WTC11 (cell line): ENCODE results near the gene RAB1B.
A peak's percentile ranks its signal among the peaks of the same experiment; 100 is the strongest.

Experiments
- IRF2 ChIP-seq: sonication (generic); formaldehyde crosslinking; IDR thresholded peaks from 2 replicates; pipeline ENCODE4 v1.8.0; 2022; ENCODE audit warnings: low read depth, missing genetic modification reagents, borderline replicate concordance
- MXD4 ChIP-seq: fragments of 250-450 bp; sonication (Bioruptor Pico); IDR thresholded peaks from 2 replicates; pipeline ENCODE4 v1.8.0; 2021; ENCODE audit warnings: mild to moderate bottlenecking, moderate library complexity, borderline replicate concordance
- NFE2L1 ChIP-seq: sonication (generic); formaldehyde crosslinking; IDR thresholded peaks from 2 replicates; pipeline ENCODE4 v1.8.1; 2023; ENCODE audit warnings: missing genetic modification reagents
- RORB ChIP-seq: fragments of 250-450 bp; sonication (Bioruptor Pico); IDR thresholded peaks from 2 replicates; pipeline ENCODE4 v1.9.0; 2021; ENCODE audit warnings: mild to moderate bottlenecking
- SP1 ChIP-seq: sonication (generic); formaldehyde crosslinking; conservative IDR thresholded peaks from 2 replicates; pipeline ENCODE4 v1.8.1; 2022; ENCODE audit warnings: missing genetic modification reagents
- TCF7 ChIP-seq: sonication (generic); formaldehyde crosslinking; IDR thresholded peaks from 2 replicates; pipeline ENCODE4 v1.8.0; 2022; ENCODE audit warnings: mild to moderate bottlenecking, low read depth, missing genetic modification reagents, moderate library complexity
- ZNF121 ChIP-seq: sonication (generic); formaldehyde crosslinking; IDR thresholded peaks from 2 replicates; pipeline ENCODE4 v1.8.0; 2023; ENCODE audit warnings: missing genetic modification reagents
- ZNF232 ChIP-seq: sonication (generic); formaldehyde crosslinking; IDR thresholded peaks from 2 replicates; pipeline ENCODE4 v1.8.0; 2022; ENCODE audit warnings: mild to moderate bottlenecking, missing genetic modification reagents
- TF ChIP-seq, protein P1 (sequence below): fragments of 200-600 bp; IDR thresholded peaks from 2 replicates; pipeline ENCODE4 v1.8.0; 2022; ENCODE audit warnings: antibody characterized with exemption
- TF ChIP-seq, protein P2 (sequence below): sonication (generic); formaldehyde crosslinking; IDR thresholded peaks from 2 replicates; pipeline ENCODE4 v1.8.1; 2023; ENCODE audit warnings: mild to moderate bottlenecking, moderate library complexity, missing genetic modification reagents
- TF ChIP-seq, protein P3 (sequence below): sonication (generic); formaldehyde crosslinking; IDR thresholded peaks from 2 replicates; pipeline ENCODE4 v1.8.0; 2023; ENCODE audit warnings: missing genetic modification reagents, mild to moderate bottlenecking, borderline replicate concordance
- TF ChIP-seq, protein P4 (sequence below): sonication (generic); formaldehyde crosslinking; IDR thresholded peaks from 2 replicates; pipeline ENCODE4 v1.8.0; 2022; ENCODE audit warnings: mild to moderate bottlenecking, missing genetic modification reagents
- TF ChIP-seq, protein P5 (sequence below): sonication (generic); formaldehyde crosslinking; IDR thresholded peaks from 2 replicates; pipeline ENCODE4 v1.8.1; 2023; ENCODE audit warnings: mild to moderate bottlenecking, missing genetic modification reagents, moderate library complexity

DNA sequence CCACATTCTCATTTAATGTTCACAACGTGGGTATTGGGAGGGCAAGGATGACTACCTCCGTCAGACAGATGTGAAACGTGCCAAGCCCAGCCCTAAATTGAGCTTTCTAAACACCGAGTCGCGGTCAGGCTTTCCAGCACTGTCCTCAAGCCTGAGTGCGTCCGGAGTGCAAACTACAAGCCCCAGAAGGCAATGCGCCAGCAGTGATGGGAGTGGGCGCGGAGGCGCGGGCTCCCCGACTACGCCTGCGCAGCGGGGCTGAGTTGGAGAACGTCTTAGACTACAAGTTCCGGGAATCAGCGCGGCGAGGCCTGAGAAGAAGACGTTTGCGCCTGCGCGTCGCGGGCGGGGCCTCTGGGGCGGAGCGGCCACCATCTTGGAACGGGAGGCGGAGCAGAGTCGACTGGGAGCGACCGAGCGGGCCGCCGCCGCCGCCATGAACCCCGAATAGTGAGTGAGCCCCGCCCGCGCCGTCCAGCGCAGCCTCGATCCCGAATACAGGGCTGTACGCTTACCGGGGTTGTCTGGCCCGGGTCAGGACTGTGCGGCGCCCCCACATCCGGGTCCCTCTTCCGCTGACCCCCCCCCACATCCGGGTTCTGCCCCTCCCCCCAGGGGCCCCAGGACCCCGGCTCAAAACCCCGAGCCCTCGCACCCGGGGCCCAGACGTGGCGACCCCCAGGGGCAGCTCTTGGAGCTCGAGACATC lies at the start of gene RAB1B:
- TF ChIP-seq, protein P1, sequence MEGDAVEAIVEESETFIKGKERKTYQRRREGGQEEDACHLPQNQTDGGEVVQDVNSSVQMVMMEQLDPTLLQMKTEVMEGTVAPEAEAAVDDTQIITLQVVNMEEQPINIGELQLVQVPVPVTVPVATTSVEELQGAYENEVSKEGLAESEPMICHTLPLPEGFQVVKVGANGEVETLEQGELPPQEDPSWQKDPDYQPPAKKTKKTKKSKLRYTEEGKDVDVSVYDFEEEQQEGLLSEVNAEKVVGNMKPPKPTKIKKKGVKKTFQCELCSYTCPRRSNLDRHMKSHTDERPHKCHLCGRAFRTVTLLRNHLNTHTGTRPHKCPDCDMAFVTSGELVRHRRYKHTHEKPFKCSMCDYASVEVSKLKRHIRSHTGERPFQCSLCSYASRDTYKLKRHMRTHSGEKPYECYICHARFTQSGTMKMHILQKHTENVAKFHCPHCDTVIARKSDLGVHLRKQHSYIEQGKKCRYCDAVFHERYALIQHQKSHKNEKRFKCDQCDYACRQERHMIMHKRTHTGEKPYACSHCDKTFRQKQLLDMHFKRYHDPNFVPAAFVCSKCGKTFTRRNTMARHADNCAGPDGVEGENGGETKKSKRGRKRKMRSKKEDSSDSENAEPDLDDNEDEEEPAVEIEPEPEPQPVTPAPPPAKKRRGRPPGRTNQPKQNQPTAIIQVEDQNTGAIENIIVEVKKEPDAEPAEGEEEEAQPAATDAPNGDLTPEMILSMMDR, result no peak
- TF ChIP-seq IRF2 (no peak), RORB (no peak), MXD4 (CRISPR knock-in tag) (no peak), SP1 (CRISPR knock-in tag) (peak; percentile 78; the same call in 1 of the 2 replicates), TCF7 (CRISPR knock-in tag) (no peak), ZNF232 (CRISPR knock-in tag) (no peak), NFE2L1 (CRISPR knock-in tag) (no peak), ZNF121 (CRISPR knock-in tag) (no peak)
- TF ChIP-seq, protein P2, sequence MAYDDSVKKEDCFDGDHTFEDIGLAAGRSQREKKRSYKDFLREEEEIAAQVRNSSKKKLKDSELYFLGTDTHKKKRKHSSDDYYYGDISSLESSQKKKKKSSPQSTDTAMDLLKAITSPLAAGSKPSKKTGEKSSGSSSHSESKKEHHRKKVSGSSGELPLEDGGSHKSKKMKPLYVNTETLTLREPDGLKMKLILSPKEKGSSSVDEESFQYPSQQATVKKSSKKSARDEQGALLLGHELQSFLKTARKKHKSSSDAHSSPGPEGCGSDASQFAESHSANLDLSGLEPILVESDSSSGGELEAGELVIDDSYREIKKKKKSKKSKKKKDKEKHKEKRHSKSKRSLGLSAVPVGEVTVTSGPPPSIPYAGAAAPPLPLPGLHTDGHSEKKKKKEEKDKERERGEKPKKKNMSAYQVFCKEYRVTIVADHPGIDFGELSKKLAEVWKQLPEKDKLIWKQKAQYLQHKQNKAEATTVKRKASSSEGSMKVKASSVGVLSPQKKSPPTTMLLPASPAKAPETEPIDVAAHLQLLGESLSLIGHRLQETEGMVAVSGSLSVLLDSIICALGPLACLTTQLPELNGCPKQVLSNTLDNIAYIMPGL (CRISPR knock-in tag), result no peak
- TF ChIP-seq, protein P3, sequence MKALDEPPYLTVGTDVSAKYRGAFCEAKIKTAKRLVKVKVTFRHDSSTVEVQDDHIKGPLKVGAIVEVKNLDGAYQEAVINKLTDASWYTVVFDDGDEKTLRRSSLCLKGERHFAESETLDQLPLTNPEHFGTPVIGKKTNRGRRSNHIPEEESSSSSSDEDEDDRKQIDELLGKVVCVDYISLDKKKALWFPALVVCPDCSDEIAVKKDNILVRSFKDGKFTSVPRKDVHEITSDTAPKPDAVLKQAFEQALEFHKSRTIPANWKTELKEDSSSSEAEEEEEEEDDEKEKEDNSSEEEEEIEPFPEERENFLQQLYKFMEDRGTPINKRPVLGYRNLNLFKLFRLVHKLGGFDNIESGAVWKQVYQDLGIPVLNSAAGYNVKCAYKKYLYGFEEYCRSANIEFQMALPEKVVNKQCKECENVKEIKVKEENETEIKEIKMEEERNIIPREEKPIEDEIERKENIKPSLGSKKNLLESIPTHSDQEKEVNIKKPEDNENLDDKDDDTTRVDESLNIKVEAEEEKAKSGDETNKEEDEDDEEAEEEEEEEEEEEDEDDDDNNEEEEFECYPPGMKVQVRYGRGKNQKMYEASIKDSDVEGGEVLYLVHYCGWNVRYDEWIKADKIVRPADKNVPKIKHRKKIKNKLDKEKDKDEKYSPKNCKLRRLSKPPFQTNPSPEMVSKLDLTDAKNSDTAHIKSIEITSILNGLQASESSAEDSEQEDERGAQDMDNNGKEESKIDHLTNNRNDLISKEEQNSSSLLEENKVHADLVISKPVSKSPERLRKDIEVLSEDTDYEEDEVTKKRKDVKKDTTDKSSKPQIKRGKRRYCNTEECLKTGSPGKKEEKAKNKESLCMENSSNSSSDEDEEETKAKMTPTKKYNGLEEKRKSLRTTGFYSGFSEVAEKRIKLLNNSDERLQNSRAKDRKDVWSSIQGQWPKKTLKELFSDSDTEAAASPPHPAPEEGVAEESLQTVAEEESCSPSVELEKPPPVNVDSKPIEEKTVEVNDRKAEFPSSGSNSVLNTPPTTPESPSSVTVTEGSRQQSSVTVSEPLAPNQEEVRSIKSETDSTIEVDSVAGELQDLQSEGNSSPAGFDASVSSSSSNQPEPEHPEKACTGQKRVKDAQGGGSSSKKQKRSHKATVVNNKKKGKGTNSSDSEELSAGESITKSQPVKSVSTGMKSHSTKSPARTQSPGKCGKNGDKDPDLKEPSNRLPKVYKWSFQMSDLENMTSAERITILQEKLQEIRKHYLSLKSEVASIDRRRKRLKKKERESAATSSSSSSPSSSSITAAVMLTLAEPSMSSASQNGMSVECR, result no peak
- TF ChIP-seq, protein P4, sequence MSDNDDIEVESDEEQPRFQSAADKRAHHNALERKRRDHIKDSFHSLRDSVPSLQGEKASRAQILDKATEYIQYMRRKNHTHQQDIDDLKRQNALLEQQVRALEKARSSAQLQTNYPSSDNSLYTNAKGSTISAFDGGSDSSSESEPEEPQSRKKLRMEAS (CRISPR knock-in tag), result 0 out of 2 replicates have a peak, but pooled peaks have one; percentile 6
- TF ChIP-seq, protein P5, sequence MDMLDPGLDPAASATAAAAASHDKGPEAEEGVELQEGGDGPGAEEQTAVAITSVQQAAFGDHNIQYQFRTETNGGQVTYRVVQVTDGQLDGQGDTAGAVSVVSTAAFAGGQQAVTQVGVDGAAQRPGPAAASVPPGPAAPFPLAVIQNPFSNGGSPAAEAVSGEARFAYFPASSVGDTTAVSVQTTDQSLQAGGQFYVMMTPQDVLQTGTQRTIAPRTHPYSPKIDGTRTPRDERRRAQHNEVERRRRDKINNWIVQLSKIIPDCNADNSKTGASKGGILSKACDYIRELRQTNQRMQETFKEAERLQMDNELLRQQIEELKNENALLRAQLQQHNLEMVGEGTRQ (CRISPR knock-in tag), result no peak
